ES-I3 (cell line): ENCODE results near the gene SEMA3C.

ENCODE experiments used
- H3K36me3 ChIP-seq: 2 replicates; pipeline ENCODE4 v1.6.1; 2013; ENCODE audit warnings: mild to moderate bottlenecking, low read length, control low read depth, moderate library complexity; ENCODE audit not compliant: insufficient read depth
- H3K4me1 ChIP-seq: 2 replicates; pipeline ENCODE4 v1.6.1; 2013; ENCODE audit warnings: mild to moderate bottlenecking, control low read depth, low read length; ENCODE audit not compliant: insufficient read depth
- H3K9ac ChIP-seq: 2 replicates; pipeline ENCODE4 v1.6.1; 2013; ENCODE audit warnings: low read depth, mild to moderate bottlenecking, low read length, moderate library complexity
- H3K9me3 ChIP-seq: 2 replicates; pipeline ENCODE4 v1.6.1; 2013; ENCODE audit warnings: mild to moderate bottlenecking, low read length, moderate library complexity; ENCODE audit not compliant: control insufficient read depth, insufficient read depth

SEMA3C gene

GRCh38 chr7:80771523-80771922 lies 147.3 kb downstream of the SEMA3C start:
- H3K9me3 ChIP-seq, result no peaks in the 10 kb centered on the region
- no peak overlapping the region for H3K9ac ChIP-seq
- 0 out of 2 replicates have a peak, but pooled peaks cover 6% of the 10 kb centered on the region for H3K4me1 ChIP-seq
- H3K36me3 ChIP-seq, result no peaks in the 10 kb centered on the region

GRCh38 chr7:80770675-80771081 lies 148.2 kb downstream of the SEMA3C start:
- 0 out of 2 replicates have a peak, but pooled peaks cover 6% of the 10 kb centered on the region for H3K4me1 ChIP-seq
- H3K9ac ChIP-seq, result no peak overlapping the region
- no peaks in the 10 kb centered on the region for H3K9me3 ChIP-seq
- H3K36me3 ChIP-seq, result no peaks in the 10 kb centered on the region

DNA sequence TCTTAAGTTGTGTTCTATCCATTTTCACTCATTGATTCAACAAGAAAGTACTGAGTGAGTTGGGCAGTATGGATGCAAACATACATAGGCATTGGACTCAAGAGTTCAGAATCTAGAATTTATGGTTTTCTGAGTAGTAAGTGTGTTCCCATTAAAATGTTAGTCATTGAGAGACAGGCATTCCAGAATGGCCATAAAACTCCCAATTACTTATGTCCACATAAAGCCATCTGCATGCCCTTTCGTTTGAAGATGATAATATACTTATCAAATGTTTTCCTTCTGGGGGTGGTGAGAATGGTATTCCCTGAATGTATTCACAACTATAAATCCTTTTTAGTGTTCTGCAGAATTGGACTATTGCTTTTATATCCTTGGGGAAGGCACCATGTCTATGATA lies 148.8 kb downstream of the SEMA3C start:
- Histone ChIP-seq H3K9me3 (no peaks in the 10 kb centered on the region), H3K9ac (no peak overlapping the region), H3K4me1 (0 out of 2 replicates have a peak, but pooled peaks cover 6% of the 10 kb centered on the region), H3K36me3 (no peaks in the 10 kb centered on the region)

DNA sequence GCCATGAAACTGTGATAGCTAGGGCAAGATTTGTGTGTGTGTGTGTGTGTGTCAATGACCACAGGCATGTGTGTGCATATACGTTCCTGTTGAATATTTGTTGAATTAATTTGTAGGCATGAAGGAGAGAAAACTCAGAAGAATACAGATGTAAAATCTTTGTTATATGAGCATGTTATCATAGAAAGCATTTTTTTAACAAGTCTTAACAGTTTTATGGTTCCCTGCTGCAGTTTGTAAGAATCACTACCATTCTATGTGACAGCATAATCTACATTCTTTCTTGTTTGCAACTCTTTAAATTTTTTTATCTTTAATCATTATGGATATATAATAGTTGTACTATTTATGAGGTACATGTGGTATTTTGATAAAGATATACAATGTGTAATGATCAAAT lies 150.1 kb downstream of the SEMA3C start:
- H3K9me3 ChIP-seq, result no peaks in the 10 kb centered on the region
- H3K36me3 ChIP-seq, result no peaks in the 10 kb centered on the region
- no peak overlapping the region for H3K9ac ChIP-seq
- H3K4me1 ChIP-seq, result peaks cover 14% of the 10 kb centered on the region; the same call in 1 of the 2 replicates

GRCh38 chr7:80767654-80768053 lies 151.2 kb downstream of the SEMA3C start:
- peaks cover 22% of the 10 kb centered on the region; the same call in 1 of the 2 replicates for H3K4me1 ChIP-seq
- H3K9ac ChIP-seq, result no peak overlapping the region
- H3K9me3 ChIP-seq, result no peaks in the 10 kb centered on the region
- no peaks in the 10 kb centered on the region for H3K36me3 ChIP-seq

DNA sequence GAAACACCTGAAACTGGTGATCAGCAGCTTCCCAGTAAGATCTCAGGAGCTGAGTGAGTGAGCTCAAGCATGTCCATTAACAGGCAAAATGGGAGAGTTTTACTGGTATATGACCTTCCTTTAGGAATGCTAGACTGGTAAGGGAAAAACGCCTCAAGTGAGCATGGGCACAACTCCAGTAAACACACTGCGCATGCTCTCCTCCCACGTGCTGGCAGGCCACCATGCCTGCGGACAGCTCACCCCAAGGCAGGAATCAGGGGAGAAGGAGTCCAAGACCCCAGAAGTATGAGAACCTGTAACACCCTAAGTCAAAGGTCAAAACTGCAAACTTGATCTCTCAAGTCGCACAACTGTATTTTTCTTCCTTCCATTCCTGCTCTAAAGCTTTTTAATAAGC lies 152.1 kb downstream of the SEMA3C start:
- no peaks in the 10 kb centered on the region for H3K36me3 ChIP-seq
- H3K4me1 ChIP-seq, result peaks cover 22% of the 10 kb centered on the region; the same call in 1 of the 2 replicates
- H3K9ac ChIP-seq, result no peak overlapping the region
- no peaks in the 10 kb centered on the region for H3K9me3 ChIP-seq

DNA sequence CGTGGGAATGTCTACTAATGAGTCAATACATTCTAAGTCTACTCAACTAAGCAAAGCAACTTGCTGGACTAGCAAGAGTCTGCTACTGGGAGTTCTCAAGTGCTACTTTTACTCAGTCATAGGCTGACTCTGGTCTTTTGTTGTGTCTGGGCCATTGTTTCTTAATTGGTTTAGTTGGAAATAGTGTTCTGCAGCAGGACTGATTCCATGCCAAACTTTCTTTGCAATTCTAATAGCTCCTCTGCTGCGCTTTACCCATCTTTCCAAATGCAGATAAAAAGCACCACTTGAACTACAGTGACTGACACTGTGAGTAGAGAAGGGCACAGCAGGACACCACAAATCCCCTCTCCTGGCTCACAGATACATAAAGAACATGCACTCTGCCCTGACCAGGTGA lies 154.7 kb downstream of the SEMA3C start:
- H3K9me3 ChIP-seq, result no peaks in the 10 kb centered on the region
- H3K4me1 ChIP-seq, result peaks cover 23% of the 10 kb centered on the region; the same call in 1 of the 2 replicates
- no peaks in the 10 kb centered on the region for H3K36me3 ChIP-seq
- no peak overlapping the region for H3K9ac ChIP-seq

- Histone ChIP-seq H3K4me1 (peaks cover 23% of the 10 kb centered on the region; the same call in 1 of the 2 replicates), H3K36me3 (no peaks in the 10 kb centered on the region), H3K9ac (no peak overlapping the region), H3K9me3 (no peaks in the 10 kb centered on the region)
These were observed 155.1 kb downstream of the SEMA3C start for GRCh38 chr7:80763704-80764103.

- Histone ChIP-seq H3K9ac (no peak overlapping the region), H3K9me3 (no peaks in the 10 kb centered on the region), H3K36me3 (no peaks in the 10 kb centered on the region), H3K4me1 (peaks cover 23% of the 10 kb centered on the region; the same call in 1 of the 2 replicates)
These were observed 155.6 kb downstream of the SEMA3C start for GRCh38 chr7:80763289-80763688.

GRCh38 chr7:80760292-80760691 lies 158.6 kb downstream of the SEMA3C start:
- H3K36me3 ChIP-seq, result no peaks in the 10 kb centered on the region
- no peaks in the 10 kb centered on the region for H3K9me3 ChIP-seq
- peaks cover 23% of the 10 kb centered on the region; the same call in 1 of the 2 replicates for H3K4me1 ChIP-seq
- no peak overlapping the region for H3K9ac ChIP-seq

GRCh38 chr7:80752954-80753690 lies 165.7 kb downstream of the SEMA3C start:
- Histone ChIP-seq H3K9ac (no peak overlapping the region), H3K9me3 (no peaks in the 10 kb centered on the region), H3K4me1 (peaks cover 3% of the 10 kb centered on the region; the same call in 1 of the 2 replicates), H3K36me3 (no peaks in the 10 kb centered on the region)

- Histone ChIP-seq H3K4me1 (peaks cover 3% of the 10 kb centered on the region; the same call in 1 of the 2 replicates), H3K9me3 (no peaks in the 10 kb centered on the region), H3K36me3 (no peaks in the 10 kb centered on the region), H3K9ac (no peak overlapping the region)
These were observed 169.6 kb downstream of the SEMA3C start for GRCh38 chr7:80749270-80749669.

DNA sequence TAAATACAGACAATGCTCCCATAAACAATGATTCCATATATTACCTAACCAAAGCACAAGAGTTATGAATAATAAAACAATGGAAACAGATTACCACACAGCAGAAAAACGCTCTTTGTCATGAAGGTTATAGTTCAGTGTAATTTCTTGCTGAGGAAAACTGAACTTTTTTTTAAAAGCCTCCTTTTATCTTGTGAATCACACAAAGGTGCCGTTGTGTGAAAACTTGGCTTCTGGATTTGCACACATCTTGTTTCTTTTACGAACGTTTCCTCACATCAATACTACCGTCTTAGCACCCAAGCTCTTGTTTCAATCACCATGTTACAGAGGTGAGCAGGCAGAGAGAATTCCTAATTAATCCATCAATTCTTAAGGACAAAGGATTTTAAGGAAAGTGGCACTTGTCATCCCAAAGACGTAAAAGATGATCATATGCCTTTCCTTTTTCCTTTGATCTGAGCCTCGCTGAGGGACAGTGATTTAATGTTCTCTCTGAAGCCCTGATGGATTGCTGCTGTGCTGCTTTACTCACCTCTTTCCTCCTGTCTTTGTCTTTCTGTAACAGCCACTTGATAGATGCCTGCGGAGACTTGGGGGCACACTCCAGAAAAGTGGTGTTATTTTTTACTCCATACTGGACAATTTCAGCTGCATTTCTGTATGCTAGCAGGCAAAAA lies 170.3 kb downstream of the SEMA3C start:
- Histone ChIP-seq H3K9ac (no peak overlapping the region), H3K9me3 (no peaks in the 10 kb centered on the region), H3K4me1 (peaks cover 3% of the 10 kb centered on the region; the same call in 1 of the 2 replicates), H3K36me3 (no peaks in the 10 kb centered on the region)

GRCh38 chr7:80740778-80741545 lies 177.9 kb downstream of the SEMA3C start:
- H3K9me3 ChIP-seq, result no peaks in the 10 kb centered on the region
- peaks cover 5% of the 10 kb centered on the region for H3K4me1 ChIP-seq
- H3K9ac ChIP-seq, result no peak overlapping the region
- no peaks in the 10 kb centered on the region for H3K36me3 ChIP-seq
